LNCaP clone FGC (cell line): Measurements from ENCODE around the gene FOXI3.

Experiments used
- DNase-seq: peaks from one replicate; pipeline ENCODE4 v3.0.0-alpha.2; 2011; ENCODE audit warnings: low read depth
- H3K4me3 ChIP-seq: 2 replicates; pipeline ENCODE4 v1.5.1; 2011; ENCODE audit warnings: mild to moderate bottlenecking, low read depth, low read length, control low read depth
- TF ChIP-seq, protein P1 (sequence below): IDR thresholded peaks from 2 replicates; pipeline ENCODE4 v1.5.1; 2012; ENCODE audit warnings: mild to moderate bottlenecking; ENCODE audit not compliant: control insufficient read depth, insufficient read depth; ENCODE audit errors: extremely low read depth

The FOXI3 gene

DNA sequence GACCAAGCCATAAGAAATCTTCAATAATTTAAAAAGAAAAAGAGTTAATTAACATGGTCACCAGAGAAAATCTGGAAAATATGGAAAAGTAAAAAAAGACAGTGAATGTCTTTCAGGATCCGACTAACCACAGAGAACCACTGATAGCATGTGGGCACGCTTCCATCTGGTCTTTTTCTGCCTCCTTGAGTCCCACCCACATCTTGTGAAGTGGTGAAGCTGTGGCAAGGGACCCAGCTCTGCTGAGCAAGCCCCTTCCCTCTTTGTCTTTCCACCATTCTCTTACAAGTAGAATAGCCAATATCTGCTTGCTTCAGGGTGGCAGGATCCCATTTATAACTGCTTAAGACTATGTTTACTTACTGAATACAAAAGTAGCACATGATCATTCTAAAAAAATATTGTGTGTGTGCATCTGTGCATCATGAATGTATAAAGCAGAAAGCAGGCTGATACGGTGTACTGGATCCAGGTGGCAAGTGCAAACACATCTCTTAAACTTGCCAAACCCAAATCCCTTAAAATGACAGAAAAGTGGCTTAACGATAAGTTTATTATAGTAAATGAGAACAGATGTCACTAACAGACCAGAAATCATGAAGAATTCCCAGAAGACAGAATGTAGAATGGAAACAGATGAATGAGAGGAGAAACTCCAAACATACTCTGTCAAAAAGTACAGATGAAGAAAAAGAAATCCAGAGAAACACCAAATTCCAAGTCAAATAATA lies 52.3 kb downstream of the FOXI3 start:
- TF ChIP-seq, protein P1, sequence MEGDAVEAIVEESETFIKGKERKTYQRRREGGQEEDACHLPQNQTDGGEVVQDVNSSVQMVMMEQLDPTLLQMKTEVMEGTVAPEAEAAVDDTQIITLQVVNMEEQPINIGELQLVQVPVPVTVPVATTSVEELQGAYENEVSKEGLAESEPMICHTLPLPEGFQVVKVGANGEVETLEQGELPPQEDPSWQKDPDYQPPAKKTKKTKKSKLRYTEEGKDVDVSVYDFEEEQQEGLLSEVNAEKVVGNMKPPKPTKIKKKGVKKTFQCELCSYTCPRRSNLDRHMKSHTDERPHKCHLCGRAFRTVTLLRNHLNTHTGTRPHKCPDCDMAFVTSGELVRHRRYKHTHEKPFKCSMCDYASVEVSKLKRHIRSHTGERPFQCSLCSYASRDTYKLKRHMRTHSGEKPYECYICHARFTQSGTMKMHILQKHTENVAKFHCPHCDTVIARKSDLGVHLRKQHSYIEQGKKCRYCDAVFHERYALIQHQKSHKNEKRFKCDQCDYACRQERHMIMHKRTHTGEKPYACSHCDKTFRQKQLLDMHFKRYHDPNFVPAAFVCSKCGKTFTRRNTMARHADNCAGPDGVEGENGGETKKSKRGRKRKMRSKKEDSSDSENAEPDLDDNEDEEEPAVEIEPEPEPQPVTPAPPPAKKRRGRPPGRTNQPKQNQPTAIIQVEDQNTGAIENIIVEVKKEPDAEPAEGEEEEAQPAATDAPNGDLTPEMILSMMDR = no peak
- no peak overlapping the region for H3K4me3 ChIP-seq
- DNase-seq = no peak

DNA sequence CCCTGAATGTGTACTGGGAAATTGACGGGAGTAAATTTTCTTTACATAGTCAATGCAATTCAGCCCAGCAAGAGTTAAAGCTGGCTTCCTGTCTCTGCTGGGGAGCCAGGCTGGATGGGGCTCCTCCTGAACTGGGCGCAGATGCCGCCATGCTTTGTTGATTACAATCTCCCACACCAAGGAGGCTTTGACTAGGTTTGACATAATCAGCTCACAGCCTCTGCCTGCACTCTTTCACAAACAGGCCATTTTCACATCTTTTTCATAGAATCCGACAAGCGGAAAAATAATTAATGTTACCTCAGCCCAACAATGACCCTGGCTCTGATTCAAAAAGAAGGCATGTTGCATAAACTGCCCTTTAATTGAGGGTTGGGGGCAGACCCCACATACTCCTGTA lies 54.3 kb downstream of the FOXI3 start:
- H3K4me3 ChIP-seq = no peak overlapping the region
- DNase-seq = no peak
- TF ChIP-seq, protein P1 = no peak
